ENCODE data around the gene ANAPC4.

- no peak for TF ChIP-seq CTCF (IDR thresholded peaks at IDR 0.05)
- no peak for TF ChIP-seq CBX8 (IDR thresholded peaks at IDR 0.05)
- no peak for TF ChIP-seq MYC (IDR thresholded peaks at IDR 0.05; ENCODE audit: borderline replicate concordance, low read length)
- TF ChIP-seq, protein P1, sequence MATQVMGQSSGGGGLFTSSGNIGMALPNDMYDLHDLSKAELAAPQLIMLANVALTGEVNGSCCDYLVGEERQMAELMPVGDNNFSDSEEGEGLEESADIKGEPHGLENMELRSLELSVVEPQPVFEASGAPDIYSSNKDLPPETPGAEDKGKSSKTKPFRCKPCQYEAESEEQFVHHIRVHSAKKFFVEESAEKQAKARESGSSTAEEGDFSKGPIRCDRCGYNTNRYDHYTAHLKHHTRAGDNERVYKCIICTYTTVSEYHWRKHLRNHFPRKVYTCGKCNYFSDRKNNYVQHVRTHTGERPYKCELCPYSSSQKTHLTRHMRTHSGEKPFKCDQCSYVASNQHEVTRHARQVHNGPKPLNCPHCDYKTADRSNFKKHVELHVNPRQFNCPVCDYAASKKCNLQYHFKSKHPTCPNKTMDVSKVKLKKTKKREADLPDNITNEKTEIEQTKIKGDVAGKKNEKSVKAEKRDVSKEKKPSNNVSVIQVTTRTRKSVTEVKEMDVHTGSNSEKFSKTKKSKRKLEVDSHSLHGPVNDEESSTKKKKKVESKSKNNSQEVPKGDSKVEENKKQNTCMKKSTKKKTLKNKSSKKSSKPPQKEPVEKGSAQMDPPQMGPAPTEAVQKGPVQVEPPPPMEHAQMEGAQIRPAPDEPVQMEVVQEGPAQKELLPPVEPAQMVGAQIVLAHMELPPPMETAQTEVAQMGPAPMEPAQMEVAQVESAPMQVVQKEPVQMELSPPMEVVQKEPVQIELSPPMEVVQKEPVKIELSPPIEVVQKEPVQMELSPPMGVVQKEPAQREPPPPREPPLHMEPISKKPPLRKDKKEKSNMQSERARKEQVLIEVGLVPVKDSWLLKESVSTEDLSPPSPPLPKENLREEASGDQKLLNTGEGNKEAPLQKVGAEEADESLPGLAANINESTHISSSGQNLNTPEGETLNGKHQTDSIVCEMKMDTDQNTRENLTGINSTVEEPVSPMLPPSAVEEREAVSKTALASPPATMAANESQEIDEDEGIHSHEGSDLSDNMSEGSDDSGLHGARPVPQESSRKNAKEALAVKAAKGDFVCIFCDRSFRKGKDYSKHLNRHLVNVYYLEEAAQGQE (IDR thresholded peaks at IDR 0.05) = no peak
- no peak for TF ChIP-seq RCOR1 (IDR thresholded peaks at IDR 0.05; ENCODE audit: low read depth, low read length)
- no peak for TF ChIP-seq CBX2 (IDR thresholded peaks at IDR 0.05; ENCODE audit: borderline replicate concordance, low read depth)
- no peak for TF ChIP-seq JUN (IDR thresholded peaks at IDR 0.05)
- no peak for TF ChIP-seq KDM5A (IDR thresholded peaks at IDR 0.05)
- TF ChIP-seq RFX5 (IDR thresholded peaks at IDR 0.05) = no peak
- TF ChIP-seq BHLHE40 (IDR thresholded peaks at IDR 0.05; ENCODE audit: low read depth, low read length) = no peak
- no peak for TF ChIP-seq HEYL (CRISPR knock-in tag; IDR thresholded peaks at IDR 0.05)
Observed at GRCh38 chr4:25449688-25450087, 72.6 kb downstream of the ANAPC4 start.
